Activated CD8-positive, alpha-beta T cell treated with anti-CD3 and anti-CD28 coated beads for 36 hours (primary cell): ENCODE measurements around the gene SLC40A1. TPM values are rescaled to one million over a fixed set of nuclear protein-coding genes. Genes with fewer than 3 reads are reported as not detected.

ENCODE experiments used
- ATAC-seq: fragments of 200-7000 bp; cut with Tn5 transposase; one replicate; pipeline ENCODE4 v1.10.0; 2021; ENCODE audit warnings: mild to moderate bottlenecking, moderate library complexity
- CTCF ChIA-PET: fragments of 350-600 bp; sonication (Branson Sonifier 250); formaldehyde crosslinking; loops from one replicate; lab custom pipeline; 2021; ENCODE audit warnings: antibody characterized with exemption; lab: Charles Lee
- POLR2A ChIA-PET: fragments of 350-600 bp; sonication (Branson Sonifier 250); formaldehyde crosslinking; loops from one replicate; lab custom pipeline; 2021; ENCODE audit warnings: antibody characterized with exemption; lab: Charles Lee
- DNase-seq: peaks from one replicate; pipeline ENCODE4 v3.0.0-alpha.2; 2020
- H3K27ac Mint-ChIP-seq: one replicate; pipeline ENCODE4 v1.8.0; 2021; ENCODE audit warnings: mild to moderate bottlenecking, mixed read lengths
- H3K27me3 Mint-ChIP-seq: one replicate; pipeline ENCODE4 v1.8.0; 2021; ENCODE audit warnings: mixed read lengths
- H3K36me3 Mint-ChIP-seq: one replicate; pipeline ENCODE4 v1.8.0; 2021; ENCODE audit warnings: low read depth, mixed read lengths
- H3K4me1 Mint-ChIP-seq: one replicate; pipeline ENCODE4 v1.8.0; 2021; ENCODE audit warnings: low read depth, mixed read lengths
- H3K4me3 Mint-ChIP-seq: one replicate; pipeline ENCODE4 v1.8.0; 2021; ENCODE audit warnings: mild to moderate bottlenecking, moderate library complexity, mixed read lengths
- H3K9me3 Mint-ChIP-seq: one replicate; pipeline ENCODE4 v1.8.0; 2021; ENCODE audit warnings: mixed read lengths
- CTCF ChIP-seq: fragments of 200-600 bp; IDR thresholded peaks from one replicate; pipeline ENCODE4 v1.8.0; 2022; ENCODE audit warnings: antibody characterized with exemption, mild to moderate bottlenecking
- intact Hi-C: fragments of 100-400 bp; cut with micrococcal nuclease; formaldehyde crosslinking; loops from one replicate; pipeline ENCODE4 v1.10.0; 2022
- total RNA-seq, 2 experiments: library from RNA; stranded (reverse); gene quantifications; one replicate each; pipeline ENCODE4 v1.2.3, GENCODE V29; 2021

The SLC40A1 gene
- total RNA-seq, 2 experiments from 2014 or later = 1.2 to 1.5 TPM

GRCh38 chr2:189614585-189614984 lies 34.0 kb upstream of the SLC40A1 start:
- POLR2A ChIA-PET = no interaction called here
- intact Hi-C loops = no loop called here
- no peak for TF ChIP-seq CTCF
- no peaks in the 10 kb centered on the region for H3K27me3 Mint-ChIP-seq
- CTCF ChIA-PET = interaction anchor here (0.8 kb wide), 1 partner anchor 9 kb away, joined by 3 read pairs; no protein-coding TSS in a partner anchor
- H3K4me1 Mint-ChIP-seq = peaks cover 3% of the 10 kb centered on the region
- no peak for DNase-seq
- no peak for ATAC-seq
- no peak overlapping the region for H3K4me3 Mint-ChIP-seq
- H3K36me3 Mint-ChIP-seq = no peaks in the 10 kb centered on the region
- H3K9me3 Mint-ChIP-seq = no peaks in the 10 kb centered on the region
- H3K27ac Mint-ChIP-seq = no peak overlapping the region

- Mint-ChIP-seq H3K4me3 (no peak overlapping the region), H3K9me3 (no peaks in the 10 kb centered on the region), H3K36me3 (no peaks in the 10 kb centered on the region), H3K27me3 (no peaks in the 10 kb centered on the region), H3K4me1 (peaks cover 3% of the 10 kb centered on the region), H3K27ac (no peak overlapping the region)
- intact Hi-C loops = no loop called here
- ChIA-PET CTCF (no interaction called here), POLR2A (no interaction called here)
- ATAC-seq (no peak), DNase-seq (no peak)
- no peak for TF ChIP-seq CTCF
Observed at GRCh38 chr2:189613650-189614420, 33.2 kb upstream of the SLC40A1 start.

- Mint-ChIP-seq H3K4me3 (no peak overlapping the region), H3K27ac (no peak overlapping the region), H3K9me3 (no peaks in the 10 kb centered on the region), H3K4me1 (peaks cover 3% of the 10 kb centered on the region), H3K27me3 (no peaks in the 10 kb centered on the region), H3K36me3 (no peaks in the 10 kb centered on the region)
- ChIA-PET CTCF (no interaction called here), POLR2A (no interaction called here)
- no peak for ATAC-seq
- intact Hi-C loops = no loop called here
- no peak for TF ChIP-seq CTCF
- DNase-seq = no peak
Observed at GRCh38 chr2:189613077-189613636, 32.6 kb upstream of the SLC40A1 start.

- TF ChIP-seq CTCF = no peak
Observed at GRCh38 chr2:189610700-189611099, 30.1 kb upstream of the SLC40A1 start.

GRCh38 chr2:189609853-189610252 lies 29.3 kb upstream of the SLC40A1 start:
- ChIA-PET POLR2A (no interaction called here), CTCF (no interaction called here)
- Mint-ChIP-seq H3K4me3 (no peak overlapping the region), H3K27ac (no peak overlapping the region), H3K4me1 (peaks cover 3% of the 10 kb centered on the region), H3K36me3 (no peaks in the 10 kb centered on the region), H3K9me3 (no peaks in the 10 kb centered on the region), H3K27me3 (no peaks in the 10 kb centered on the region)
- no peak for DNase-seq
- ATAC-seq = no peak
- TF ChIP-seq CTCF = no peak
- intact Hi-C loops = no loop called here

More at GRCh38 chr2:189610700-189611099, 30.1 kb upstream of the SLC40A1 start:
- ChIA-PET CTCF (no interaction called here), POLR2A (no interaction called here)
- Mint-ChIP-seq H3K27me3 (no peaks in the 10 kb centered on the region), H3K36me3 (no peaks in the 10 kb centered on the region), H3K27ac (no peak overlapping the region), H3K4me3 (no peak overlapping the region), H3K9me3 (no peaks in the 10 kb centered on the region), H3K4me1 (peaks cover 3% of the 10 kb centered on the region)
- intact Hi-C loops = no loop called here
- no peak for DNase-seq
- ATAC-seq = no peak
